HG03439 (cell line): Measurements from ENCODE around the gene ADAMTS9.
"Not testable (repeated sequence)": the region's sequence is repeated elsewhere in the genome, so short reads cannot be mapped to it uniquely, and the experiment has no call there.

Source experiments
- ATAC-seq: cut with Tn5 transposase; IDR thresholded peaks from one replicate; pipeline ENCODE4 v1.9.1; 2021; ENCODE audit warnings: mild to moderate bottlenecking, moderate library complexity; ENCODE audit not compliant: unreplicated experiment

Gene ADAMTS9

GRCh38 chr3:64548200-64548889 lies 139.5 kb downstream of the ADAMTS9 start:
- no peak for ATAC-seq

DNA sequence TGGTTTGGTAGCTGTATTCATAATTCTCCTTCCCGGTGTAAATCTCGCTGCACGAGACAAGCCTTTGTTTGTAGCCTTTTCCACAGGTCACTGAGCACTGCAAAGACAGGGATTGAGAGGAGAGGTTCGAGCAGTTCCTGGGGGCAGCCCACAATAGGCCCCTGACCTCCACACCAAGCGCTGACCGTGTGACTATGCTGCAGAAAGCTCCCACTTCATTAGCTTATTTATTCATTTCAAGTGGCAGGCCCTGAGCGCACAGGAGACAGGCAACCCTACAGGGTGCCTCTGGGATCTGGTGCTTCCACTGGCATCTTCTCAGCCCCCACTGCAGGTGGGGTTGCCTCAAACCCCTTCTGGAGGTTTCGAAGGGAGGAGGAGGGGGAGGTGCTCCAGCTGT lies 140.9 kb downstream of the ADAMTS9 start:
- ATAC-seq, result no peak

GRCh38 chr3:64545239-64545638 lies 142.6 kb downstream of the ADAMTS9 start:
- not testable (repeated sequence) for ATAC-seq

- no peak for ATAC-seq
Observed at GRCh38 chr3:64541803-64542202, 146.0 kb downstream of the ADAMTS9 start.

DNA sequence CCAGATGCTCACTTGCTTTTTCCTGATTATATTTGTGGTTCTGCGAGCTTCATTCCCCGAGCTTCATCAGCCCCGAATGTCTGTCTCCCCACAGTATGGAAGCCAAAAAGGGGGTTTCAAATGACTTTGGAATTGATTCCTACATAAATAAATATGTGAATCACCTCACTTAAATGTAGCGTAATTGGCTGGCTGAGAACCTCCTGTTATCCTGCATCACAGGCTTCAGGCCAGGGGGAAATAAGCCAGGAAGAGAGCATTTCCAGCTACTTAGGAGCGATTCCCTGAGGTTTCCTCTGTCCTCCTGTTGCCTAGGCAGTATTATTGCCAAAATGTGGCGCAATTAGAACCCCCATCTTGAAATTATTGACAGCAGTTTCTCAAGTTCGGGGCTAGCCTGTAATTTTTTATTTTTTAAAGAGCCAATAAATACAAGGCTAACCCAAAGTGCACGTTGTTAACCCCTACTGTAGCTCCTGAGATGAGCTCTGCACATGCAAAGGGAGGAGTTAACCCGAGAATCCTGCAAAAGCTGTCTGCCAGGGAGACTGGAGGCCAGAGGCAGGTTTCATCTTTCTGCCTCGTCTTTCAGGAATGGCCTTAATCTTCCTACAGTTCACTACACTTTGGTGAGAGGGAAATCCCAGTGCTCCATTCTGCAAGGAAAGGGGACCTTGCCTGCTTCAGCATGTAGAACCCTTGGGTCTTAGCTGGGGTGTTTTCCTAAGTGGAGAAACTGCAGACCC lies 148.2 kb downstream of the ADAMTS9 start:
- ATAC-seq, result no peak

DNA sequence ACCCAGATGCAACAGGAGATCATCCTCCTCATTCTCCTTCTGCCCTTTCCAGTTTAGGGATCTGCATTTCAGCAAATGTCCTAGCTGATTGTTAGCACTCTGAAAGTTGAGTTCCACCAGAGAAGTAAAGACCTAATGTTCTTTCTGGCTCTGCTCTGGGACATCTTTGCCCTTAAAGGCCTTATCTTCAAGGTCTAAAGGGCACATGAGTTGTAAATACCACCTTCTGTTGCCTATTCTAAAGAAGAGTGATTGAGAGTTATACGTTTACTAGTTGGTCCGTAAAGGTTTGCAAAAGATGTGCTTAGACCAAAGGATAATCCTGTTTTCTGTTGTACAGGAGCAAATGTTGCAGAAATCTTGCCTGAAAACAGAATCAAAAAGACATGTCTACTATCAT lies 151.6 kb downstream of the ADAMTS9 start:
- ATAC-seq, result no peak

DNA sequence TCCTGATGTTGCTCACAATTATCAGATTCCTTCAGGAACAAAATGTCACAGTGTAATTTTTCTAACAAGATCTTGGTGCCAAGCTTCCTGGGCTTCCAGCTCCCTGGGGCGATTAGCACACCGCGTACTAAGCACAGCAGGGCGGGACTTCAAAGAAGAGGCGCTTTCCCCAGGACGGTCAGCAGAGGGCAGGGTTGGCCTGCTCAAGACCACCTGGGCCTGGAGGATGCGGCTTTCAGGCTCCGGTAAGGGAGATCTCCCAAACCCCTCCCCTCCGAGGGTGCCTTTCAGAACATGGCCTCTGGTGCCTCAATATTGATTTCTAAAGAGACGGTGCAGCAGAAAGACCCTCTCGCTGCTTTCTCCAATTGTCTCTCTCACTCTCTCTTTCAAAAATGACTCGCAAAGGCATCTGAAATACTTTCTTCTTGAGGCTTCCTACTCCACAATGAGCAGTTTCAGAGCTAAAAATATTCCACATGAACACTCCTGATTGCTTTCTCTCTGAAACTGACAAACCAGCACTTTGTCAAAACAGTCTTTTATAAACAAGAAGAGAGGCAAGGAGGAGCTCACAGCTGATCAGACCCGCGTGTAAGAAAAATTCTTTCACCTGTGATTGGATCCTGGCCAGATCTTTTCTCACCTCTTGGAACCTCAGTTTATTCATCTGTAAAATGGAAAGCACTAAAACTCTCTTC lies 154.0 kb downstream of the ADAMTS9 start:
- ATAC-seq, result peak; percentile 93

GRCh38 chr3:64530434-64531049 lies 157.3 kb downstream of the ADAMTS9 start:
- no peak for ATAC-seq

- ATAC-seq, result no peak
Observed at GRCh38 chr3:64523324-64523723, 164.5 kb downstream of the ADAMTS9 start.

GRCh38 chr3:64520334-64520733 lies 167.5 kb downstream of the ADAMTS9 start:
- ATAC-seq, result no peak

DNA sequence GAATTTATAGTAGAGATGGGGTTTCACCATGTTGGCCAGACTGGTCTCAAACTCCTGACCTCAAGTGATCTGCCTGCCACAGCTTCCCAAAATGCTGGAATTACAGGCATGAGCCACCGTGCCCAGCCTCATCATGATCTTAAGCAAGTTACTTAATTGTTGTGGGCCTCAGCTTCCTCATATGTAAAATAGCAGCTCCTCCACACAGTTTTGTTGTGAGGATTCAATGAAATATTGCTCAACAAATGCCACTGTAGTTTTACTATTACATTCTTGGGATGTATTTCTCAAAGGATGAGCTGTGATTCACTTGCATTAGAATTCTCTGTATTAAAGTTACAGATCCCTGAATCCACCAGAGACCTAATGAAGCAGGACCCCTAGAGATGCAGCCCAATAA lies 168.8 kb downstream of the ADAMTS9 start:
- no peak for ATAC-seq

GRCh38 chr3:64518496-64518895 lies 169.3 kb downstream of the ADAMTS9 start:
- ATAC-seq, result no peak

DNA sequence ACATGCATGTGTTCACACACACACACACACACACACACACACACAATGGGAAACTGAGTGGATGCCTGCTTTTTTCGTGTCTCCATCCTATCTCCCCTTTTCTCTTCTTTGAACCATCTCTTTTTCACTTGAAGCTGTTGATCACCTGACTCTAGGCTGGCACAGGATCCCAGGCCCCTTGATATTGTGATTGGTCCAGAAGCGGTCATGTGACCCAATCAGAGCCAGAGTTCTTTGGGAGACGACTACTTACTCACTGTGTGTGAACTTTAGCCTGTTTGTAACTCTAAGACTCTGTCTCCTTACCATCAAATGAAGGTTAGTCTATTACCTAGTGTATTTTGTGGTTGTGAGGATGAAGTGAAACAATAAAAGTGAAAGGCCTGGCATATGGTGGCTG lies 172.9 kb downstream of the ADAMTS9 start:
- no peak for ATAC-seq

- no peak for ATAC-seq
Observed at GRCh38 chr3:64509206-64509605, 178.6 kb downstream of the ADAMTS9 start.

DNA sequence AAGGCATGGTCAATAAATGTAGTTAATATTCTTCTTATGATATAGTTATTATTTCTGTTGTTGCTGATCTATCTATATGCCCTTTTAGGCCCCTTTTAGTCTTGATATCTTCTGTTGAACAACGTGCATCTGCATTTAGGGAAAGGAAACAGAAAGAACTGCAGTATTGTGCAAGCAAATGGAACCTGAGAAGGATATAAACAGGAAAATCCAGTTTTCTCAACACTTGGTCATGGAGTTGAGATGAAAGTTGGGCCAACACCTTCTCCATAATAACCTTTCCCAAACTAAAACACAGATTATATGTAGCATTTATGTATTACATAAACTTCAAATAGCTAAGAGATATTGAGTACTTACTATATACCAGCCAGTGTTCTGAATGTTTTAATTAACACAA lies 179.7 kb downstream of the ADAMTS9 start:
- ATAC-seq, result no peak

DNA sequence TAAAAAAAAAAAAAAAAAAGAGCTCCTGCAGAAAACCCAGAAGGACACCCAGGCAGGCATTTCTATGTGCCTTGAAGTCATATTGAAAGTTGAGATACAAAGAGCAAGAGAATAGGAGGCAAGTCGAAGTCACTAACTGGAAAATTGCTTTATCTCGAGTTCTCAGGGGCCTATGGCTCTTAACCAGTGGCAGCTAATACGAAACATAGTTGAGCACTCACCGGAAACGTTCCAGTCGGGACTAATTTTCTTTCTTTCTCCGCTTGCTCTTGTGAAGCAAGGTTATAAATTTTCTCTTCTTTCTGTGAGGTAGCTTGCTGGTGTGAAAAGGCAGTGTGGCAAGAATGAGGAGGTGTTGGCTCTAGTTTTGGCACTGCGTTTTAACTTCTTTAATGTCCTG lies 181.5 kb downstream of the ADAMTS9 start:
- no peak for ATAC-seq

DNA sequence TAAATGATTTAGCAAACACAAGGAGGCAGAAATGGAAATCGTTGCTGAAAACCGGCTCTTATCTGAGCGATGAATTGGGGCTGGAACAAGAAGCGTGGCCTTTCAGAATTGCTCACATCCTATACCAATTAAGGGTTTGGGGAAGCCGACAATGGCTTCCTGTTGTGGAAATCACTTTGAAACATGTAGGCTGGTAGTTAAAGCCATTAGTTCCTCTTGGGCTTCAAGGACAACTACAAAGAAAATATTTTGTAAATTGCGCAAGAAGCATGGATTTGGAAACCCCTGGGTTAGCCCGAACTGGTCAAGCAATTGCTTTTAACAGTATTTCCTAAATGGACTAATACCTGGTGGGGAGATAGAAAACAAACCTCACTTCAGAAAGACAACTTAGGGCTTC lies 182.4 kb downstream of the ADAMTS9 start:
- no peak for ATAC-seq

DNA sequence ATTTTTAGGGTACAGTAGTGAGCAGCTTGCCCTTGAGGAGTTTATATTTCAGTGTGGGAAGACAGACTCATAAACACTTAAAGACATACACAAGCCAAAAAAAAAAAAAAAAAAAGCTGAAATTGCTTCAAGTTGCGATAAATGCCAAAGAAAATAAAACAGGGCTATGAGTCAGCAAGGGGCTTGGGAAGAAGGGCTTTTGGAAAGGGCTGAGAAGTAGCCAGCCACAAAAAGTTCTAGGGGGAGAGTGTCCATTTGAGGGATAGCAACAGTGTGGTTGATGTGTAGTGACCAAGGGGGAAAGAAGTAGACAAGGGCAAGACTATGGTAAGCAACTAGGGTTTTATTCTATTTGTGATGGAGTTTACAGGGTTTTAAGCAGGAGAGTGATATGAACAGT lies 185.5 kb downstream of the ADAMTS9 start:
- ATAC-seq, result no peak

DNA sequence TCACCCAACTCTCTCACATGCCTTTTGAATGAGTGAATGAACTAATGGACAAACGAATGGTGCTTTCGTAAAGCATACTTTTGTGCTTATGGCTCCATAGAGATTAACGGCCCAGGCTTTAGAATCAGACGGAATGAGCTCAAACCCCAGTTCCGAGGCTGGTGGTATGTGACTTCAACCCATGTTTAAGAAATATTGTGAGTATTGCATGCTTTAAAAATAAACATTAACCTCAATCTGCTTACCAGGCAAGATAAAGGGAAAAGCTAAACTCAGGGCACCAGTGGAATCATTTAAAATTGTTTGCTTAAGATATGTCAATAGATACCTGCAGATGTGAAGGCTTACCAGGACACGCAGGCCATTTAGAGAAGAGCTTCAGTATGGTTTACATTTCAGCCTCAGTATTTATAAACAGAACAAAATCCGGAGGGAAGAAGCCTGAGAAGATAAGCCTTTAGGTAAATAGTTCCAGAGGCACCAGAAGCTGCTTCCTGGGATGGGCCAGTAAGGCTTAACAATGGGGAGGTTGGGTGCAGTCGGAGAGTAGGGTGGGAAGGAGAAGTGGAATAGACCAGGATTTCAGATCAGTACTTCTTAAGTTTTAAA lies 186.4 kb downstream of the ADAMTS9 start:
- ATAC-seq, result no peak

- ATAC-seq, result no peak
Observed at GRCh38 chr3:64496786-64497490, 190.9 kb downstream of the ADAMTS9 start.
